Measurements from ENCODE around the gene KRTAP2-3. TPM values are rescaled to one million over a fixed set of nuclear protein-coding genes. Genes with fewer than 3 reads are reported as not detected.
"Not testable (repeated sequence)": the region's sequence is repeated elsewhere in the genome, so short reads cannot be mapped to it uniquely, and the experiment has no call there.

The KRTAP2-3 gene
- total RNA-seq, 1 donor from 2014 or later, result not detected

- Mint-ChIP-seq H3K27ac (no peak overlapping the region), H3K9me3 (no peaks in the 10 kb centered on the region)
Observed at GRCh38 chr17:41063449-41063848, 3.5 kb upstream of the KRTAP2-3 start.

DNA sequence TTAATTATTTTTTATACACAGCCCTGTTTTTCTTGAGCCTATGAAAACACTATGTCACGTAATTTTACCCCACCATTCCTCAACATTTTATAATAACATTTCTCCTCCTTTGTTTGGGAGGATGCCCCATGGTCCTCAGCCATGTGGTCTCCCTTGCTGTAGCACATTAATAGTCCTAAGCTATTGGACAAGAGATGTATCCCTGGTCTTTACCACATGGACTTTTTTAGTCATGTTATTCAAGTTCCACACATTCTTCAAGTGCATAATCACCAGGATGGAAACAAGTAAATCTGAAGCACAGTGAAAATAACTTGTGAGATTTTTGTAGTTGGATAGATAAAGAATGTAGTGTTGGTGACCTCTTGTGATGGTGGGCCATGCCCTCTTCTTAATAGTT is 2.0 kb upstream of the KRTAP2-3 start:
- Mint-ChIP-seq H3K9me3 (peaks cover 6% of the 10 kb centered on the region), H3K4me1 (ENCODE audit: low read depth) (no peaks in the 10 kb centered on the region)

More at GRCh38 chr17:41063449-41063848, 3.5 kb upstream of the KRTAP2-3 start:
- Mint-ChIP-seq H3K4me1 (ENCODE audit: low read depth) (no peaks in the 10 kb centered on the region), H3K36me3 (ENCODE audit: low read depth) (no peaks in the 10 kb centered on the region), H3K4me3 (no peak overlapping the region), H3K27me3 (ENCODE audit: insufficient read depth) (peaks cover 19% of the 10 kb centered on the region)
- DNase-seq (ENCODE audit: low spot score), result no peak
- intact Hi-C loops (cut with micrococcal nuclease), result no loop called here

DNA sequence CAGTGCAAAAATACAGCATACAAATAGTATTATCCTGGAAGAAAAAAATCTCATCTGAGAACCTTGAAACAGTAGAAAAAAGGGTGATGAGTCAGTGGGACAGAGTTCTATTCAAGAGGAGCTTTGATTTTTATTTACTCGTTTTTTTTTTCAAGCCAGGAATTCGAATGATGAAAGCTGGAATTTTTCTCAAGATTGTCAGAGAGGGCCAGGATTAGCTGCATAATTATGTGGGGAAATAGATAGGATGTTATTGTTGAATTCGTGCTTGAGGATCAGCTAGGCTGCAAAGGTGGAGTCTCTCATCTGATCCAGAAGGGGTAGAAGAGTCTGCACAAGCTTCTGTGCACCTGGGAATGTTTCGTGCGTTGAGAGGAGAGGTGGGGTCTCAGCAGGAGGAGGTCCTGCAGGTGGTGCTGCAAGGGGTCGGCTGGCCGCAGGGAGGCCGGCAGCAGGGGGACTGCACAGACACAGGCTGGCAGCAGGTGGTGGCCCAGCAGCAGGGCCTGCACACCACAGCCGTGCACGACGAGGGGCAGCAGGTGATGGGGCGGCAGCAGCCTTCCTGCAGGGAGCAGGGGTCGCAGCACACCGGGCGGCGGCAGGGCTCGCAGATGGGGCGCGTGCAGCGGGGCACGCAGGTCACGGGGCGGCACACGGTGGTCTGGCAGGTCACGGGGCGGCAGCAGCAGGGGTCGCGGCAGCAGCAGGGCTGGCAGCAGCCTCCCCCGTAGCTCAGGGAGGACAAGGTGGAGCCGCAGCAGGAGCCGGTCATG is 450 bp downstream of the KRTAP2-3 start:
- H3K27me3 Mint-ChIP-seq (ENCODE audit: insufficient read depth), result peaks cover 21% of the 10 kb centered on the region
- H3K4me1 Mint-ChIP-seq (ENCODE audit: low read depth); H3K4me3 Mint-ChIP-seq; H3K36me3 Mint-ChIP-seq (ENCODE audit: low read depth); H3K27ac Mint-ChIP-seq; intact Hi-C loops (cut with micrococcal nuclease); H3K9me3 Mint-ChIP-seq; DNase-seq (ENCODE audit: low spot score): not testable (repeated sequence)

More for the DNA sequence above, 2.0 kb upstream of the KRTAP2-3 start:
- Mint-ChIP-seq H3K4me3 (no peak overlapping the region), H3K36me3 (ENCODE audit: low read depth) (no peaks in the 10 kb centered on the region), H3K27ac (no peak overlapping the region), H3K27me3 (ENCODE audit: insufficient read depth) (peaks cover 19% of the 10 kb centered on the region)
- no peak for DNase-seq (ENCODE audit: low spot score)
- intact Hi-C loops (cut with micrococcal nuclease), result no loop called here

DNA sequence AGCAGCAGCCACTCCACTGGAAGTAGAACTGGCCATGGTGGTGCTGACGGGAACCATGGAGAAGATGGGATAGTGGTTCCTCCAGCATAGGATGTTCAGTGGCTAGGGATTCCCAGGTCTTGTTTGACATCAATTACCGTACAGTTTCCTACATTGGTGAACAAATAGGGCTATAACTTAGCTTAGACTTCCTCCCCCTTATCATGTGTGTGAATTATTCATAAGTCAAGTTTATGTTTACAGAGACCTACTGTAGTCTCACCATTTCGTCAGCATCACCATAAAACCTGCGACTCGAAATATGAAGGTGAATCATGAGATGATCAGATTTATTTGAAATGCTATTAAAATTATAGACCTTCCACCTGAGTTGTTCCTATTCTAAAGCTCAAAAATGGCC is 1.2 kb downstream of the KRTAP2-3 start:
- Mint-ChIP-seq H3K9me3 (peaks cover 6% of the 10 kb centered on the region), H3K27me3 (ENCODE audit: insufficient read depth) (peaks cover 21% of the 10 kb centered on the region), H3K27ac (no peak overlapping the region), H3K36me3 (ENCODE audit: low read depth) (no peaks in the 10 kb centered on the region), H3K4me3 (no peak overlapping the region), H3K4me1 (ENCODE audit: low read depth) (no peaks in the 10 kb centered on the region)
- intact Hi-C loops (cut with micrococcal nuclease), result no loop called here
- DNase-seq (ENCODE audit: low spot score), result no peak

DNA sequence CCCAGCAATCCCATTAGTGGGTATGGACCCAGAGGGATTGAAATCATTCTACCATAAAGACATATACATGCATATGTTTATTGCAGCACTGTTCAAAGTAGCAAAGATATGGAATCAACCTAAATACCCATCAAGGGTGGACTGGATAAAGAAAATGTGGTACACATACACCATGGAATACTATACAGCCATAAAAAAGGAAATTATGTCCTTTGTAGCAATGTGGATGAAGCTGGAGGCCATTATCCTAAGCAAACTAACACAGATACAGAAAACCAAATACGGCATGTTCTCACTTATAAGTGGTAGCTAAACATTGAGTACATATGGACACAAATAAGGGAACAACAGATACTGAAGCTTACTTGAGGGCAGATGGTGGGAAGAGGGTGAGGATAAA is 2.4 kb downstream of the KRTAP2-3 start:
- Mint-ChIP-seq H3K27me3 (ENCODE audit: insufficient read depth) (peaks cover 23% of the 10 kb centered on the region), H3K27ac (no peak overlapping the region), H3K36me3 (ENCODE audit: low read depth) (no peaks in the 10 kb centered on the region), H3K4me1 (ENCODE audit: low read depth) (no peaks in the 10 kb centered on the region), H3K4me3 (no peak overlapping the region), H3K9me3 (peaks cover 6% of the 10 kb centered on the region)
- no peak for DNase-seq (ENCODE audit: low spot score)
- intact Hi-C loops (cut with micrococcal nuclease), result no loop called here

DNA sequence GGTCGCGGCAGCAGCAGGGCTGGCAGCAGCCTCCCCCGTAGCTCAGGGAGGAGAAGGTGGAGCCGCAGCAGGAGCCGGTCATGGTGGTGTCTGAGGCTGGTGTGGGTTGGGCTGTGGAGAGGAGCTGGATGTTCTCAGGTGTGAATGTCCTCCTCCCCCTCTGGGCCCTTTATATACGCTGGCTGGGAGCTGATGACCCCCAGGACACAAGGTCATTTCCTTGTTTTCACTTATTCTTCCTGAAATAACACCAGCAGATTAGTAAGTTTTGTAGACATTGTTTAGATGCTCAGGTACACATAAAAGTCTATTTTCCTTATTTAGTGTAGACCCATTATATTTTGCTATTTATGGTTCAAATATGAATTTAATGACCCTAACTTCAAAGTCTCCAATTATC is 4.8 kb downstream of the KRTAP2-3 start, which contains the start of gene KRTAP2-2:
KRTAP2-2 (minus strand) TSS at position 101 of the 400 bp plus-strand sequence; CDS start at position 82, 19 bp downstream.
- H3K27me3 Mint-ChIP-seq (ENCODE audit: insufficient read depth), result peaks cover 14% of the 10 kb centered on the region
- H3K9me3 Mint-ChIP-seq; H3K4me3 Mint-ChIP-seq; H3K36me3 Mint-ChIP-seq (ENCODE audit: low read depth); H3K27ac Mint-ChIP-seq; intact Hi-C loops (cut with micrococcal nuclease); H3K4me1 Mint-ChIP-seq (ENCODE audit: low read depth); DNase-seq (ENCODE audit: low spot score): not testable (repeated sequence)

DNA sequence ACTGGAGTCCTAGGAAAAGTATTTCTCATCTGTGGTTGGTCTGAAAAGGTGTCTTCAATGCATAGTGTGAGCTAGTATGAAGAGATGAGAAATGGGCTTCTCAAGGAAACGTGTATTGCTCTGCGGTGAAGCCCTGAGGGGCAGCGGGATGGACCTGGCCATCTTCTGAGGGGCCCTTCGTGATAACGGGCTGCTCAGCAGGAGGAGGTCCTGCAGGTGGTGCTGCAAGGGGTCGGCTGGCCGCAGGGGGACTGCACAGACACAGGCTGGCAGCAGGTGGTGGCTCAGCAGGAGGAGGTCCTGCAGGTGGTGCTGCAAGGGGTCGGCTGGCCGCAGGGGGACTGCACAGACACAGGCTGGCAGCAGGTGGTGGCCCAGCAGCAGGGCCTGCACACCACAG is 5.4 kb downstream of the KRTAP2-3 start:
- H3K36me3 Mint-ChIP-seq (ENCODE audit: low read depth); intact Hi-C loops (cut with micrococcal nuclease); DNase-seq (ENCODE audit: low spot score); H3K27ac Mint-ChIP-seq; H3K4me3 Mint-ChIP-seq; H3K4me1 Mint-ChIP-seq (ENCODE audit: low read depth); H3K9me3 Mint-ChIP-seq: not testable (repeated sequence)
- peaks cover 12% of the 10 kb centered on the region for H3K27me3 Mint-ChIP-seq (ENCODE audit: insufficient read depth)

GRCh38 chr17:41054025-41054424 is 5.9 kb downstream of the KRTAP2-3 start:
- peaks cover 6% of the 10 kb centered on the region for H3K9me3 Mint-ChIP-seq
- no peaks in the 10 kb centered on the region for H3K36me3 Mint-ChIP-seq (ENCODE audit: low read depth)
- H3K4me1 Mint-ChIP-seq (ENCODE audit: low read depth), result no peaks in the 10 kb centered on the region
- peaks cover 10% of the 10 kb centered on the region for H3K27me3 Mint-ChIP-seq (ENCODE audit: insufficient read depth)
- no peak for DNase-seq (ENCODE audit: low spot score)
- no peak overlapping the region for H3K27ac Mint-ChIP-seq
- no peak overlapping the region for H3K4me3 Mint-ChIP-seq
- intact Hi-C loops (cut with micrococcal nuclease), result no loop called here

DNA sequence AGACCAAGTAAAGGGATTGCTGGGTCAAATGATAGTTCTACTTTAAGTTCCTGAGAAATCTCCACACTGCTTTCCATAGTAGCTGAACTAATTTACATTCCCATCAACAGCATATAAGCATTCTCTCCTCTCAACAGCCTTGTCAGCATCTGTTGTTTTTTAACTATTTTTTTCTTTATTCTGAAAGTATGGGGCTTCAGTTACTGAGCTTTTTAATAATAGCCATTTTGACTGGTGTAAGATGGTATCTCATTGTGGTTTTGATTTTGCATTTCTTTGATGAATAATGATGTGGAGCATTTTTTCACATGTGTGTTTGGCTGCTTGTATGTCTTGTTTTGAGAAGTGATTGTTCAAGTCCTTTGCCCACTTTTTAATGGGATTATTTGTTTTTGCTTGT is 7.3 kb downstream of the KRTAP2-3 start:
- peaks cover 8% of the 10 kb centered on the region for H3K27me3 Mint-ChIP-seq (ENCODE audit: insufficient read depth)
- DNase-seq (ENCODE audit: low spot score), result no peak
- intact Hi-C loops (cut with micrococcal nuclease), result no loop called here
- no peak overlapping the region for H3K27ac Mint-ChIP-seq
- no peak overlapping the region for H3K4me3 Mint-ChIP-seq
- H3K36me3 Mint-ChIP-seq (ENCODE audit: low read depth), result no peaks in the 10 kb centered on the region
- H3K4me1 Mint-ChIP-seq (ENCODE audit: low read depth), result no peaks in the 10 kb centered on the region
- peaks cover 4% of the 10 kb centered on the region for H3K9me3 Mint-ChIP-seq

DNA sequence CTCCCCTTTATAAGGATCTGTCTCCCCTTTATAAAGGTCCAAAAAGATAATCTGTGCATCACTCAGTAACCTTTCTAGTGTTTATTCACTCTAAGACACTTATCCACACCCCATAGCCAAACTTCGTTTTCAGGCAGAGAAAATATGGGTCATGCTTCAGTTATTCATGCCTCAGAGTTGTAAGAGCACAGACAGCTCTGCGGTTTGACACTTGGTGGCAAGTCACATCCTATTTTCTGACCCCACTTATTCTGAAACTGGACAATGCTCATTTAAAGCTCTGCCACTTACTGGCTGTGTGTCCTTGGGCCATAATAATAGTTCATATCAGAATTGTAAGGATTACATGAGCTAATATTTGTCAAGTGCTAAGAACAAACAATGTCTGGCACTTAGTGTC is 10.8 kb downstream of the KRTAP2-3 start:
- H3K27ac Mint-ChIP-seq, result no peak overlapping the region
- intact Hi-C loops (cut with micrococcal nuclease), result no loop called here
- H3K4me3 Mint-ChIP-seq, result no peak overlapping the region
- H3K36me3 Mint-ChIP-seq (ENCODE audit: low read depth), result no peaks in the 10 kb centered on the region
- H3K9me3 Mint-ChIP-seq, result peaks cover 1% of the 10 kb centered on the region
- H3K4me1 Mint-ChIP-seq (ENCODE audit: low read depth), result no peaks in the 10 kb centered on the region
- no peak for DNase-seq (ENCODE audit: low spot score)
- peaks cover 6% of the 10 kb centered on the region for H3K27me3 Mint-ChIP-seq (ENCODE audit: insufficient read depth)

- H3K27me3 Mint-ChIP-seq (ENCODE audit: insufficient read depth), result peaks cover 7% of the 10 kb centered on the region
- H3K4me1 Mint-ChIP-seq (ENCODE audit: low read depth), result no peaks in the 10 kb centered on the region
- peaks cover 8% of the 10 kb centered on the region for H3K9me3 Mint-ChIP-seq
- H3K27ac Mint-ChIP-seq, result no peak overlapping the region
- no peak overlapping the region for H3K4me3 Mint-ChIP-seq
- no peaks in the 10 kb centered on the region for H3K36me3 Mint-ChIP-seq (ENCODE audit: low read depth)
- intact Hi-C loops (cut with micrococcal nuclease), result no loop called here
- DNase-seq (ENCODE audit: low spot score), result no peak
Observed at GRCh38 chr17:41048441-41048840, 11.5 kb downstream of the KRTAP2-3 start.

DNA sequence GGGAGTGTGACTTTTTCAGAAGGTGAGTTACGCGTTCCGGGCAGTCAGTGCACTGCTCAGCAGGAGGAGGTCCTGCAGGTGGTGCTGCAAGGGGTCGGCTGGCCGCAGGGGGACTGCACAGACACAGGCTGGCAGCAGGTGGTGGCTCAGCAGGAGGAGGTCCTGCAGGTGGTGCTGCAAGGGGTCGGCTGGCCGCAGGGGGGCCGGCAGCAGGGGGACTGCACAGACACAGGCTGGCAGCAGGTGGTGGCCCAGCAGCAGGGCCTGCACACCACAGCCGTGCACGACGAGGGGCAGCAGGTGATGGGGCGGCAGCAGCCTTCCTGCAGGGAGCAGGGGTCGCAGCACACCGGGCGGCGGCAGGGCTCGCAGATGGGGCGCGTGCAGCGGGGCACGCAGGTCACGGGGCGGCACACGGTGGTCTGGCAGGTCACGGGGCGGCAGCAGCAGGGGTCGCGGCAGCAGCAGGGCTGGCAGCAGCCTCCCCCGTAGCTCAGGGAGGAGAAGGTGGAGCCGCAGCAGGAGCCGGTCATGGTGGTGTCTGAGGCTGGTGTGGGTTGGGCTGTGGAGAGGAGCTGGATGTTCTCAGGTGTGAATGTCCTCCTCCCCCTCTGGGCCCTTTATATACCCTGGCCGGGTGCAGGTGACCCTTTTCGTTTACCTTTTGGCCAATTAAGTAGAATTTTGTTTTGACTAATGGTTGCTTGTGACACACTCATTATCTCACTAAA is 13.0 kb downstream of the KRTAP2-3 start, which contains the start of gene KRTAP2-1:
KRTAP2-1 (minus strand) TSS at position 582 of the 731 bp plus-strand sequence; CDS start at position 533, 49 bp downstream.
- intact Hi-C loops (cut with micrococcal nuclease); DNase-seq (ENCODE audit: low spot score); H3K27ac Mint-ChIP-seq; H3K4me3 Mint-ChIP-seq; H3K4me1 Mint-ChIP-seq (ENCODE audit: low read depth); H3K27me3 Mint-ChIP-seq (ENCODE audit: insufficient read depth); H3K36me3 Mint-ChIP-seq (ENCODE audit: low read depth): not testable (repeated sequence)
- H3K9me3 Mint-ChIP-seq, result peaks cover 10% of the 10 kb centered on the region

GRCh38 chr17:41042953-41043352 is 17.0 kb downstream of the KRTAP2-3 start:
- Mint-ChIP-seq H3K9me3 (peaks cover 10% of the 10 kb centered on the region), H3K36me3 (ENCODE audit: low read depth) (no peaks in the 10 kb centered on the region), H3K27ac (no peak overlapping the region), H3K4me3 (no peak overlapping the region), H3K4me1 (ENCODE audit: low read depth) (no peaks in the 10 kb centered on the region), H3K27me3 (ENCODE audit: insufficient read depth) (peaks cover 8% of the 10 kb centered on the region)
- intact Hi-C loops (cut with micrococcal nuclease), result no loop called here
- no peak for DNase-seq (ENCODE audit: low spot score)

Measured in activated T-helper 1 cell treated with anti-CD3 and anti-CD28 coated beads, Interleukin-12 subunit alpha, Interleukin-12 subunit beta, Interleukin-2, Interleukin-4 antibody, amounts not matched to agents 30 ng/mL and 10 ng/mL and 1 ng/mL, durations not matched to agents 14 hours and 24 hours and 36 hours (primary cell).